Subcutaneous abdominal adipose tissue (tissue), 5 donors: ENCODE measurements around the gene CHST6.
"Not testable (repeated sequence)": the region's sequence is repeated elsewhere in the genome, so short reads cannot be mapped to it uniquely, and the experiment has no call there.

Experiments used
- H3K27ac ChIP-seq: one replicate; pipeline ENCODE4 v1.7.0; 2013; ENCODE audit warnings: low read depth, mild to moderate bottlenecking, inconsistent platforms, low read length, moderate library complexity
- H3K27me3 ChIP-seq, 5 donors: one replicate each; pipeline ENCODE4 v1.7.0; 2013; ENCODE audit warnings: low read length in 5 of 5, inconsistent platforms in 1 of 5; ENCODE audit not compliant: control insufficient read depth in 5 of 5, insufficient read depth in 4 of 5
- H3K36me3 ChIP-seq, 5 donors: one replicate each; pipeline ENCODE4 v1.7.0; 2013; ENCODE audit warnings: low read length in 5 of 5; ENCODE audit not compliant: control insufficient read depth in 5 of 5, insufficient read depth in 5 of 5
- H3K4me1 ChIP-seq, 5 donors: one replicate each; pipeline ENCODE4 v1.7.0; 2013; ENCODE audit warnings: low read length in 5 of 5, mild to moderate bottlenecking in 3 of 5, moderate library complexity in 1 of 5; ENCODE audit not compliant: control insufficient read depth in 5 of 5, insufficient read depth in 5 of 5
- H3K4me3 ChIP-seq, 5 donors: one replicate each; pipeline ENCODE4 v1.7.0; 2013; ENCODE audit warnings: low read length in 5 of 5, low read depth in 1 of 5
- H3K9ac ChIP-seq, 5 donors: one replicate each; pipeline ENCODE4 v1.7.0; 2013; ENCODE audit warnings: low read length in 5 of 5, mild to moderate bottlenecking in 4 of 5, moderate library complexity in 3 of 5
- H3K9me3 ChIP-seq, 5 donors: one replicate each; pipeline ENCODE4 v1.7.0; 2013; ENCODE audit warnings: low read length in 5 of 5; ENCODE audit not compliant: control insufficient read depth in 5 of 5
- donor health status: healthy.
- donor health status: healthy.
- donor health status: healthy.
- donor health status: healthy.
- donor health status: healthy.

The CHST6 gene

GRCh38 chr16:75477680-75478473 lies 17.4 kb downstream of the CHST6 start:
- Histone ChIP-seq H3K27me3 (peaks cover 0 to 7% (median 6%) of the 10 kb centered on the region in 5 donors), H3K27ac (no peak overlapping the region), H3K4me3 (no peak overlapping the region), H3K36me3 (no peaks in the 10 kb centered on the region), H3K4me1 (no peaks in the 10 kb centered on the region), H3K9me3 (no peaks in the 10 kb centered on the region), H3K9ac (no peak overlapping the region)

- Histone ChIP-seq H3K27ac (no peak overlapping the region), H3K4me1 (no peaks in the 10 kb centered on the region), H3K9me3 (no peaks in the 10 kb centered on the region), H3K27me3 (peaks cover 0 to 7% (median 6%) of the 10 kb centered on the region in 5 donors), H3K36me3 (no peaks in the 10 kb centered on the region), H3K9ac (no peak overlapping the region), H3K4me3 (no peak overlapping the region)
These were observed 18.4 kb downstream of the CHST6 start for GRCh38 chr16:75476817-75477216.

- Histone ChIP-seq H3K9me3 (no peaks in the 10 kb centered on the region), H3K9ac (no peak overlapping the region), H3K36me3 (no peaks in the 10 kb centered on the region), H3K4me1 (no peaks in the 10 kb centered on the region), H3K27me3 (peaks cover 0 to 7% (median 4%) of the 10 kb centered on the region in 5 donors), H3K4me3 (no peak overlapping the region), H3K27ac (no peak overlapping the region)
These were observed 19.8 kb downstream of the CHST6 start for GRCh38 chr16:75475420-75475847.

DNA sequence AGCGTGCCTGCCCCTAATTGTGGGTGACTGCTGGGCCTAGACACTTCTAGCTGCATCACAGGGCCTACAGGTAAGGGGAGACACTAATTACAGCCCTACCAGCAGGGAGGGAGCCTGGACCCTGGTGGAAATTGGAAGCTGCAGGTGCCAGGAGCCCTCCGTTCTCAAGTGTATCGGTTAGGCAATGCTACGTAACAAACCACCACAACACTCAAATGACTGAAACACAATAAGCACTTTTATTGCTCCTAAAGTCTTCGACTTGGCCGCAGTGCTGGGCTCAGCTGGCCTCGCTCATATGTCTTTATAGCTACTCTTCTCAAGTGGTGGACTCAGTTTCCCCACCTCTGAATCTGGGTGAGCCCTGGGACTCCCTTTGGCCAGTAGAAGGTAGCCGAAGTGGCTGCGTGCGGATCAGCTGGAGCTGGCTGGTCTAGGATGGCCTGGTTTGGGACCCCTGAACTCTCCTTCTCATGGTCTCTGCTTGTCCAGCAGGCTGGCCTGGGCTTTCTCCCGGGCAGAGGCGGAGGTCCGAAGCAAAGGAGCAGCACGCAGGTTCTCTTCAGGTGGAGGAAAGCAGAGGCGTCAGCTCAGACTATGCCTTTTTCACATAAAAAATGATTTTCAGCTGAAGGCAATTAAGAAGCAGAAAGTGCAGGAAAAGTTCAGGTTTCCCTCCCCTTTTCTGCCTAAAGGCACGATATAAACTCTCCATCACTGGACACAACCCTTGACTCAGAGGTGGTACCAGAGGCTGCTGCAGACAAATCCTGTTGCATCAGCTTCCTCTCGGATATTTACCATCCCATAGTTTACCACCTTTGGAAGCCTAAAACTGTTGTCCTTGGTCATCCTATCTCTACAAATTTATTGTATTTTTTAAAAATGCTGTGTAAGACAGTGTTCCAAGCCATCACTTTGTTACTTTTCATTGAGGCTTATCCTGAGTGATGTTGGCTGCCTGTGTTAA lies 22.0 kb downstream of the CHST6 start:
- Histone ChIP-seq H3K36me3 (no peaks in the 10 kb centered on the region), H3K9ac (no peak overlapping the region), H3K27me3 (peaks cover 0 to 4% (median 0%) of the 10 kb centered on the region in 5 donors), H3K9me3 (no peaks in the 10 kb centered on the region), H3K27ac (no peak overlapping the region), H3K4me3 (no peak overlapping the region), H3K4me1 (no peaks in the 10 kb centered on the region)

- Histone ChIP-seq H3K4me3 (no peak overlapping the region), H3K27ac (no peak overlapping the region), H3K9me3 (no peaks in the 10 kb centered on the region), H3K27me3 (no peaks in the 10 kb centered on the region), H3K4me1 (no peaks in the 10 kb centered on the region), H3K9ac (no peak overlapping the region), H3K36me3 (no peaks in the 10 kb centered on the region)
These were observed 23.3 kb downstream of the CHST6 start for GRCh38 chr16:75471723-75472633.

- H3K36me3 ChIP-seq: no peaks in the 10 kb centered on the region
- no peak overlapping the region for H3K9ac ChIP-seq
- H3K4me3 ChIP-seq: no peak overlapping the region
- H3K27ac ChIP-seq: no peak overlapping the region
- H3K27me3 ChIP-seq: no peaks in the 10 kb centered on the region
- no peaks in the 10 kb centered on the region for H3K9me3 ChIP-seq
- peaks cover 1 to 15% (median 7%) of the 10 kb centered on the region in 5 donors for H3K4me1 ChIP-seq
These were observed 28.5 kb downstream of the CHST6 start for GRCh38 chr16:75466760-75467159.

DNA sequence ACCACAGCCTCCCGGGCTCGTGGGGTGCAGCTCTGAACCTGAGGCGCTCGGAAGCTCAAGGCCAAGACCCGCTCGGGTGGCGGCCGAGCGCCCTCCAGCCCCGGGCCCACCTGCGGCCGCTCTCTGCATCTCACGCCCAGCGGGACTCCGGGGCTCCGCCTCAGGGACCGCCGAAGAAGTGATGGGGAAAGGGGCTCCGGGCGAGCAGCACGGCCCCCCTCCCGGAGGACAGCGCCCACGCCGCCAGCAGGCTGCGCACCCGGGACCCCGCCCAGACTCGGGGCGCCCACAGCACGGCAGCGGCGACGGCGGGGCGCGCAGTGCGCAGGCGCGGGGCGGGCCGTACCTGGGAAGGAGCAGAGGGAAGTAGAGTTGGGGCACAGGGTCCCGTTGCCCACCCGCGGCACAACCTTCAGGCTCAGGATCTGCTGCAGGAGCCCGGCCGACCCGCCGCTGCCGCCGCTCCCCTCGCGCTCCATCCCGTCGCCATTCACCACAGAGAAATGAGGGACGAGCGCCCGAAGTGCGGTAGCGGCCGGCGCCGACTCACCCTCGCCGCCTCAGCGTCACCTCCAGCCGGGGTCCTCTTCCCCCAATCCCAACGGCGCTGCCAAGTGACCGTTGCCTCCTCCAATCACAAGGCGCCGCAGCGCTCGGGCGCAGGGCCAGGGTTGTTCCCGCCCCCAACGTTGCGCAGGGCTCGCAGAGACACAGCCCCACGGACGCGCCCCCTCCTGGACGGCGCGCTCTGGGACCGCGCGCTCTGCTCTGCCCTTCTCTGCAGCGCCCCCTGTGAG lies 30.9 kb downstream of the CHST6 start, which contains the start of gene TMEM170A:
TMEM170A (minus strand) TSS at position 568 of the 797 bp plus-strand sequence; CDS start at position 479, 89 bp downstream.
- no peaks in the 10 kb centered on the region for H3K36me3 ChIP-seq
- peak within 1 kb of the TSS; percentile 77 to 89 (median 86) for H3K9ac ChIP-seq
- no peaks in the 10 kb centered on the region for H3K9me3 ChIP-seq
- peak within 1 kb of the TSS; percentile 71 to 95 (median 81) for H3K4me3 ChIP-seq
- H3K4me1 ChIP-seq: peaks cover 1 to 15% (median 7%) of the 10 kb centered on the region in 5 donors
- H3K27me3 ChIP-seq: no peaks in the 10 kb centered on the region
- peak within 1 kb of the TSS; percentile 84 for H3K27ac ChIP-seq

DNA sequence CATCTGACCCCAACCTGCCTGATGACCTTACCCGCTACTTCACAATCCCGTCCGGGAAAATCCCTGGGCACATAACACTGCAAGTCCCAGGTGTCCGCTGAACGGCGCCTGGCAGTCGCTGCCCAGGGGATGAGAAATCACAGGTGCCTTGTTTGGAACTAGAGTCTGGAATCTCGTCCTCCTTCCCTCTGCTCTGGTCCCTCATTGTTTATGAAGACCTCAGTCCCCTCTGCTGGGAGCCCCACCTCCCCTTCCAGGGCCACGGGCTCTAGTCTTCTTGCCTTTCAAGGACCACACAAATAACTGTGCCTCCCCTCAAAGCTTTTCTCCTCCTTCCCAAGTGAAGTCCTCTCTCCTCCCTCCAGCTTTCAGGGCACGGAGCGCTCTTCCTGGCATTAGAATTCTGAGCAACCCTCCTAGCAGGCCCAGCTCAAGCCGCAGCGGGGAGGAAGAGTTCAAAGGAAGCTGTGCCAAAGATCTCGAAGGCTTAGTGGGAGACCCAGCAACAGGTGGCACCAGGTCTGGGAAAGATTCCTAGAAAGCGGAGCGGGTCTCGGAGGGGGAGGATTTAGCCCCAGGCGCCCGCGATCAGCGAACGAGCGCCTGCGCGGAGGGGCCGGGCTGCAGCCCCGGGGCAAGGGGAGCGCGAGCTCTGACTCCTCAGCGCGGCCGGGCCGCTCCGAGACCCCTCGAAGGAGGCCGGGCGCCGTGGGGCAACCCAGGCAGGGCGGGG lies 31.7 kb downstream of the CHST6 start:
- H3K36me3 ChIP-seq, H3K9me3 ChIP-seq, H3K27me3 ChIP-seq: not testable (repeated sequence)
- Histone ChIP-seq H3K9ac (peak overlapping the region; percentile 77 to 89 (median 86)), H3K4me1 (peaks cover 1 to 15% (median 7%) of the 10 kb centered on the region in 5 donors), H3K27ac (peak overlapping the region; percentile 84), H3K4me3 (peak overlapping the region; percentile 71 to 95 (median 81))
